Iris pigment epithelial cell (primary cell): ENCODE data around the gene CAPS.
"Not testable (repeated sequence)": the region's sequence is repeated elsewhere in the genome, so short reads cannot be mapped to it uniquely, and the experiment has no call there.

Source experiments
- DNase-seq: peaks from one replicate; pipeline ENCODE4 v3.0.0-alpha.2; 2011; ENCODE audit warnings: low read depth

Gene CAPS

GRCh38 chr19:5913739-5914357 lies at the start of gene CAPS:
CAPS (plus strand) TSS chr19:5914254; CDS start chr19:5914407, 153 bp downstream.
- peak; percentile 37 for DNase-seq

GRCh38 chr19:5864725-5865486 lies 49.1 kb upstream of the CAPS start:
- no peak for DNase-seq

- no peak for DNase-seq
These were observed 48.3 kb upstream of the CAPS start for GRCh38 chr19:5865772-5866171.

GRCh38 chr19:5867201-5868136 lies 46.6 kb upstream of the CAPS start:
- no peak for DNase-seq

DNA sequence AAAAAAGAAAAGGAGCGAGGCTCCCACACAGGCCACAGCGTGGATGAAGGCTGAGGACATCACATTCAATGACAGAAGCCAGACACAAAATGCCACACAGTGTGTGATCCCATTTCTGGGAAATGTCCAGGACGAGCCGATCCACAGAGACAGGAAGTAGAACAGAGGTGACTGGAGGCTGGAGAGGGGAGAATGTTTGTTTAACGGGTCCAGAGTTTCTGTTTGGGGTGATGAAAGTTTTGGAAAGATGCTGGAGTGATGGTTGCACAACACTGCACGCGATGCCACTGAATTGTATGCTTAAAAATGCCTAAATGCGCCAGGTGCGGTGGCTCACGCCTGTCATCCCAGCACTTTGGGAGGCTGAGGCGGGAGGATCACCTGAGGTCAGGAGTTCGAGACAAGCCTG lies 43.1 kb upstream of the CAPS start:
- DNase-seq = no peak

DNA sequence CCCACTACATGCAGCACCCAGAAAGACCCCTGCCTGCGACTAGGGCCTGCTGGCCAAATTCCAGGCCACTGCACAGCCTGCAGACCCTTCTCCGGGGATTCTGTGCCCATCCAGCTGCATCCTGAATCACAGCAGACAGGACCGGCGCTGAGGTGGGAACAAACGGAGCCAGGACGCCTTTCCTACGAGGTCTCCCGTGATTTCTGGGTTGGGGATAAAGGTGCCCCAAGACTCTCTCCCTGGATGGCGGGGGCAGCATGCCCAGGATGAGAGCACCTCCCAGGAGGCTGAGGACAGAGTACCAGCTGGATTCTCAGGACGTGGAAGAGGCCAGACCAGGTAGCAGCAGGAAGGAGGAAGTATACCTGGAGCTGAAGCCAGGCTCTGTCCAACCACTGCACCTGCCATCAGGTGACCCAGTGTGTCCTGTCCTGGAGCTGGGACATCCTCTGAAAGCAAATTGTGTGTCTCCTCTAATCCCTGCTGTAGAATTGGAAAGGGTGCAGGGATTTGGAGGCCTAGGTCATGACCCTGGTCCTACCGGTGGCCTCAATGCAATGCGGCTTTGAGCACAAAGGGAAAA lies 40.3 kb upstream of the CAPS start:
- DNase-seq = no peak

- peak; percentile 79 for DNase-seq
These were observed 39.6 kb upstream of the CAPS start for GRCh38 chr19:5874496-5874895.

GRCh38 chr19:5877427-5877826 lies 36.6 kb upstream of the CAPS start:
- DNase-seq = no peak

DNA sequence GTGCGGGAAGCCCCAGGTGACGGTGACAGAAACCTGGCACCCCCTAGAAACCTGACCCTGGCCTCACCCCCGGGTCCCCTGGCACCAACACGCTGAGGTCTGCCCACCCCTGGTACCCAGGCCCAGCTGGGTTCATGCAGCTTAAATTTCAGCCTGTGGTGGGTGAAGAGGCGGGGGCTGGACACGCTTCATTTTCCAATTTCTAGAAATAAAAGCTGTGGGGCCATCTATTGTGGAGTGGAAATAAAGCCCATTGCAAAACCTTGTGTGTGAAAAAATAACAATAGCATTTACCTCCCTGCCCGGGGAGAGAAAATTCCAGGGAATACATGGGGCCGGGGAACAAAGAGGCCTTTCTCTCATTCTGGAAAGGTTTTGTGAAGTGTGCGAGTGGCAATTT lies 36.2 kb upstream of the CAPS start:
- DNase-seq = no peak

- no peak for DNase-seq
These were observed 33.9 kb upstream of the CAPS start for GRCh38 chr19:5880196-5880595.

GRCh38 chr19:5880604-5881078 lies 33.4 kb upstream of the CAPS start:
- DNase-seq = peak; percentile 82

DNA sequence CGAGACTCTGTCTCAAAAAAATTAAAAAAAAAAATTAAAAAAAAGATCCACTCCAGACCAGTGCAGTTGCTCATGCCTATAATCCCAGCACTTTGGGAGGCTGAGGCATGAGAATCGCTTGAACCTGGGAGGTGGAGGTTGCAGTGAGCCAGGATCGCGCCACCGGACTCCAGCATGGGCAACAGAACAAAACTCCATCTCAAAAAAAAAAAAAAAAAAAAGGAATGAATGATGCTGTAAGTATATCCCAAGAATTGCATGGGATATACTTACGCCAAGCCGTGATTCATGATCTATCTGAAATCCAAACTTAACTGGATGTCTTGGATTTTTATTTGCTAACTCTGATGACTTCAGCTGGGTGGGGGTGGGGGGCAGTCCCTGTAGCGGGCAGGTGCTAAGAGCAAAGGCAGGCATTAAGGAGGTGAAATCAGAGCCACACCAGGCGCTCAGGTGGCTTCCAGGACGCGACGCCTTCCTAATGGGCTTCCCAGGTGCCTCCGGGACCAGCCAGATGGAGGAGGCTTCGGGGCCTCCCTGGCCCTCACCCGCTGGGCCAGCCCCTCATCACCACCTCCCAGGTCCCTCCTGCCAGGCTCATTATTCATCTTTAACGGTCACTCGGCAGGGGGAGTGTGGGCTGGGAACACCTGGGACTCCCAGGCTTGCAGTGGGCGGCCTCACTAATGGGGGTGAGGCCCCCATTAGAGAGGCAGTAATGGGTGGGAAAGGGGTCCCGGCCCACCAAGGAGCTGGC lies 32.3 kb upstream of the CAPS start:
- no peak for DNase-seq

GRCh38 chr19:5882421-5882968 lies 31.6 kb upstream of the CAPS start:
- peak; percentile 43 for DNase-seq

DNA sequence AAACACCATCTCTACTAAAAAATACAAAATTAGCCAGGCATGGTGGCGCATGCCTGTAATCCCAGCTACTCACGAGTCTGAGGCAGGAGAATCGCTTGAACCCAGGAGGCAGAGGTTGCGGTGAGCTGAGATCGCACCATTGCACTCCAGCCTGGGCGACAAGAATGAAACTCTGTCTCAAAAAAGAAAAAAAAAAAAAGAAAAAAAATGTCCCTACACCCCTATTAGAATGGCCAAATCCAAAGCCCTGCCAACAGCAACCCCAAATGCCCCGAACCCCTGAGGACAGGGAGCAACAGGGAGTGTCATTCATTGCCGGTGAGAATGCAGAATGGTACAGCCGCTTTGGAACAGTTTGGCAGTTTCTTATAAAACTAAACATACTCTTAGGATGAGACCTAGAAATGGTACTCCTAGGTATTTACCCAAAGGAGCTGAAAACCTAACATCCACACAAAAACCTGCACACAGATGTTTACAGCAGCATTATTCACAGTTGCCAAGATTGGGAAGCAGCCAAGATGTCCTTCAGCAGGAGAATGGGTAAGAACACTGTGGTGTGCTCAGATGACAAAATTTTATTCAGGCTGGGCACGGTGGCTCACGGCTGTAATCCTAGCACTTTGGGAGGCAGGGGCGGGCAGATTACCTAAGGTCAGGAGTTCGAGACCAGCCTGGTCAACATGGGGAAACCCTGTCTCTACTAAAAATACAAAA lies 30.7 kb upstream of the CAPS start:
- not testable (repeated sequence) for DNase-seq

GRCh38 chr19:5884065-5884811 lies 29.8 kb upstream of the CAPS start:
- DNase-seq = not testable (repeated sequence)

DNA sequence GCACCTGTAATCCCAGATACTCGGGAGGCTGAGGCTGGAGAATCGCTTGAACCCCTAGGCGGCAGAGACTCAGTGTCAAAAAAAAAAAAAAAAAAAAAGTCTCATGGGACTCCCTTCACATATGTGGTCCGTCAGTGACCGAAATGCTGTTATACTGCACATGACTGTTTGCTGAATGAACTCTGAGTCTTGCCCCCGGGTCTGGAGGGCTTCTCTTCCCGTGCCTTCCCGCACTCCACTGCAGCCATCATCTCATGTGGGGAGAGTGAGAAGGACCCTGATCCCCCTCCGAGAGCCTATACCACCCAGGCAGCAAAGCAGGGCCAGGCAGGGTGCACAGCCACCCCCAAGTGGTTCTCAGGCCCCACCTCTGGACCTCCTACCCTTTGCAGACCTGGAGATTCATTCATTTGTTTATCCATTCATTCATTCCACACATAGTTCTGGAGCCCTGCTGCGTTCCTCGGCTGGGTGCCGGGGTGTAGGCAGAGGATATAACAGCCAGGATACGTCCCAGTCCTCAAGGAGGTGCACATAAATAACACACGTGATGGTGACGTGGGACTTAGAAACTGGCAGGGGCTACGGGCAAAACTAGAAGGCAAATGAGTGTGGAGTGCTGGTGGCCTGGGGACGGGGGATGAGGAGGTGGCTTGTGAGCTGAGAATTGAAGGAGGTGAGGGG lies 24.6 kb upstream of the CAPS start:
- DNase-seq = no peak

DNA sequence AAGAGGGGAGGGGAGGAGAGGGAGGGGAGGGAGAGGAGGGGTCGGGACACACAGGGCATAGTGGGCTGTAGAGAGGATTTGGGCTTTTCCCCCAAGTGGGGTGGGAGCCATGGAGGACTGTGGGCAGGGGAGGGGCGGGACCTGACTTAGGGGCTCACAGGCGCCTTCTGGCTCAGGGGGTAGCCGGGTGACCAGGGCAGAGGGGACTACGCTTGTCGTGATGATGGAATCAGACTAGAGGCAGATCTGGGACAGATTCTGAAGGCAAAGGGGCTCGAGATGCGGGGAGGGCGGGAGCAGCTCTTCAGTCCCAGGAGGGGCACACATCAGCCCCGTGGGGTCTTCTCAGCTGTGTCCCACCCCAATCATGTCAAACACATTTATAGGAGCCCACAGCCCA lies 24.0 kb upstream of the CAPS start:
- no peak for DNase-seq

DNA sequence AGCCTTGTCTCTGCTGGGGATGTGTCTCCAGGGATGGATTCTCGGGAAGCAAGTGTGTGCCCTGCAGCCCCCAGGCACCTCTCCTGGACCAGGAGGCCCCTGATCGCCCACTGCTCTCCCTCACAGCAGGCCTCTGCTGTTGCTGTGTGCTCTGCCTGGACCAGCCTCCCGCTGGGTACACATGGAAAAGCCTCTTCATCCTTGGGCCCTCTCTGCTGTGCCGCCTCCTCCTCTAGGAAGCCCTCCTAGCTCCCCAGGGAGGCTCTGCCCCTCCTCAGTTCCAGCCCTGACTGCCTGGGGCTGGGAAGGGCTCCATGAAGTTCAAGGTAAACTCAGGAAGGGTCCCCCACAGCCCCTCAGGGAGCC lies 22.5 kb upstream of the CAPS start:
- DNase-seq = no peak
